OCI-LY1 (cell line): ENCODE measurements around the gene CTNNA1.

ENCODE experiments used
- H2AFZ ChIP-seq: fragments of 200-600 bp; sonication (generic), shearing (Covaris generic); 2 replicates; pipeline ENCODE4 v1.6.0; 2014; ENCODE audit warnings: antibody characterized with exemption, mild to moderate bottlenecking, low read length
- H3F3A ChIP-seq: fragments of 200-600 bp; sonication (generic), shearing (Covaris generic); 2 replicates; pipeline ENCODE4 v1.6.0; 2014; ENCODE audit warnings: mild to moderate bottlenecking, antibody characterized with exemption, low read length, moderate library complexity; ENCODE audit not compliant: insufficient read depth
- H3K27ac ChIP-seq: fragments of 200-600 bp; sonication (generic); 2 replicates; pipeline ENCODE4 v1.5.1; 2014; ENCODE audit warnings: low read length, mixed run types, mild to moderate bottlenecking, low read depth; ENCODE audit not compliant: poor library complexity, severe bottlenecking
- H3K27me3 ChIP-seq: fragments of 200-600 bp; sonication (generic); 2 replicates; pipeline ENCODE4 v1.6.0; 2014; ENCODE audit warnings: antibody characterized with exemption, mild to moderate bottlenecking, low read length, moderate library complexity; ENCODE audit not compliant: insufficient read depth
- H3K36me3 ChIP-seq: fragments of 200-600 bp; sonication (generic); 2 replicates; pipeline ENCODE4 v1.6.1; 2014; ENCODE audit warnings: mild to moderate bottlenecking, antibody characterized with exemption, low read length, moderate library complexity, mixed read lengths; ENCODE audit not compliant: insufficient read depth
- H3K4me1 ChIP-seq: fragments of 200-600 bp; sonication (generic); 2 replicates; pipeline ENCODE4 v1.5.1; 2014; ENCODE audit warnings: mild to moderate bottlenecking, low read length, moderate library complexity; ENCODE audit not compliant: insufficient read depth, severe bottlenecking
- H3K4me2 ChIP-seq: fragments of 200-600 bp; sonication (generic), shearing (Covaris generic); 2 replicates; pipeline ENCODE4 v1.6.1; 2014; ENCODE audit warnings: low read length
- H3K4me3 ChIP-seq: fragments of 200-600 bp; sonication (generic); 2 replicates; pipeline ENCODE4 v1.5.1; 2014; ENCODE audit warnings: low read length, low read depth, mild to moderate bottlenecking, mixed read lengths; ENCODE audit not compliant: poor library complexity, severe bottlenecking
- H3K79me2 ChIP-seq: fragments of 200-600 bp; shearing (Covaris generic); 2 replicates; pipeline ENCODE4 v1.6.1; 2016; ENCODE audit warnings: mixed run types, low read length, mixed read lengths; ENCODE audit not compliant: insufficient read depth
- H3K9ac ChIP-seq: fragments of 200-600 bp; sonication (generic), shearing (Covaris generic); 2 replicates; pipeline ENCODE4 v1.6.1; 2014; ENCODE audit warnings: mild to moderate bottlenecking, low read length, mixed read lengths
- H3K9me2 ChIP-seq: fragments of 200-600 bp; sonication (generic), shearing (Covaris generic); 2 replicates; pipeline ENCODE4 v1.6.1; 2014; ENCODE audit warnings: low read depth, mild to moderate bottlenecking, low read length, mixed read lengths
- H3K9me3 ChIP-seq: fragments of 200-600 bp; shearing (Covaris generic); 2 replicates; pipeline ENCODE4 v1.6.1; 2014; ENCODE audit warnings: low read length, mixed read lengths
- H4K20me1 ChIP-seq: fragments of 200-600 bp; sonication (generic), shearing (Covaris generic); 2 replicates; pipeline ENCODE4 v1.6.0; 2016; ENCODE audit warnings: mild to moderate bottlenecking, low read length; ENCODE audit not compliant: insufficient read depth
- CTCF ChIP-seq: fragments of 200-600 bp; sonication (generic), shearing (Covaris generic); IDR thresholded peaks from 2 replicates; pipeline ENCODE4 v1.5.1; 2017; ENCODE audit warnings: mild to moderate bottlenecking, antibody characterized with exemption, low read length, moderate library complexity, mixed read lengths
- EZH2 ChIP-seq: fragments of 200-600 bp; sonication (generic), shearing (Covaris generic); IDR thresholded peaks from 2 replicates; pipeline ENCODE4 v1.8.0; 2017; ENCODE audit warnings: borderline replicate concordance, mixed run types, mild to moderate bottlenecking, antibody characterized with exemption, low read length, moderate library complexity, mixed read lengths

The CTNNA1 gene

GRCh38 chr5:138883211-138883610 is 130.0 kb downstream of the CTNNA1 start:
- H3K9me2 ChIP-seq: no peaks in the 10 kb centered on the region
- H3K27ac ChIP-seq: no peak overlapping the region
- no peak overlapping the region for H3K4me2 ChIP-seq
- no peaks in the 10 kb centered on the region for H3K9me3 ChIP-seq
- no peak overlapping the region for H2AFZ ChIP-seq
- no peak overlapping the region for H3K9ac ChIP-seq
- no peaks in the 10 kb centered on the region for H3K4me1 ChIP-seq
- H4K20me1 ChIP-seq: no peaks in the 10 kb centered on the region
- no peaks in the 10 kb centered on the region for H3K36me3 ChIP-seq
- no peaks in the 10 kb centered on the region for H3K27me3 ChIP-seq
- no peaks in the 10 kb centered on the region for H3F3A ChIP-seq
- no peak overlapping the region for H3K4me3 ChIP-seq
- TF ChIP-seq CTCF (no peak), EZH2 (no peak)
- no peaks in the 10 kb centered on the region for H3K79me2 ChIP-seq

- H3F3A ChIP-seq: no peaks in the 10 kb centered on the region
- no peaks in the 10 kb centered on the region for H4K20me1 ChIP-seq
- H3K9me3 ChIP-seq: no peaks in the 10 kb centered on the region
- no peak for TF ChIP-seq EZH2
- no peak for TF ChIP-seq CTCF
- H3K4me2 ChIP-seq: no peak overlapping the region
- H3K27me3 ChIP-seq: no peaks in the 10 kb centered on the region
- H3K4me3 ChIP-seq: no peak overlapping the region
- no peaks in the 10 kb centered on the region for H3K9me2 ChIP-seq
- no peaks in the 10 kb centered on the region for H3K36me3 ChIP-seq
- H3K27ac ChIP-seq: no peak overlapping the region
- H3K79me2 ChIP-seq: no peaks in the 10 kb centered on the region
- H3K9ac ChIP-seq: no peak overlapping the region
- H3K4me1 ChIP-seq: no peaks in the 10 kb centered on the region
- H2AFZ ChIP-seq: no peak overlapping the region
Observed at GRCh38 chr5:138884094-138884493, 130.9 kb downstream of the CTNNA1 start.

- Histone ChIP-seq H3K4me1 (no peaks in the 10 kb centered on the region), H3K9me2 (no peaks in the 10 kb centered on the region), H3K27me3 (no peaks in the 10 kb centered on the region), H3K79me2 (no peaks in the 10 kb centered on the region), H4K20me1 (no peaks in the 10 kb centered on the region), H2AFZ (no peak overlapping the region), H3K9ac (no peak overlapping the region), H3K4me3 (no peak overlapping the region), H3K36me3 (no peaks in the 10 kb centered on the region), H3F3A (no peaks in the 10 kb centered on the region), H3K9me3 (no peaks in the 10 kb centered on the region), H3K27ac (no peak overlapping the region), H3K4me2 (no peak overlapping the region)
- TF ChIP-seq CTCF (no peak), EZH2 (no peak)
Observed at GRCh38 chr5:138884554-138884953, 131.3 kb downstream of the CTNNA1 start.
